Endothelial cell of umbilical vein (primary cell): Measurements from ENCODE around the gene PRKAR2B. TPM values are rescaled to one million over a fixed set of nuclear protein-coding genes. Genes with fewer than 3 reads are reported as not detected.

ENCODE experiments used
- BruUV-seq: library from RNA; stranded (reverse); fragments of 400-500 nt; replicated peaks from 2 replicates; lab custom pipeline; 2021; lab: Mats Ljungman, UMichigan
- CTCF ChIA-PET: fragments of 300-600, 350-600 bp; sonication (Branson Sonifier 250); formaldehyde crosslinking; loops from one replicate; lab custom pipeline; 2021; ENCODE audit warnings: antibody characterized with exemption, inconsistent platforms; lab: Charles Lee
- POLR2A ChIA-PET: fragments of 300-600, 350-600 bp; sonication (Branson Sonifier 250); formaldehyde crosslinking; loops from one replicate; lab custom pipeline; 2021; ENCODE audit warnings: antibody characterized with exemption, inconsistent platforms; lab: Charles Lee
- DNase-seq: peaks from one replicate; pipeline ENCODE4 v3.0.0-alpha.2; 2011; ENCODE audit warnings: low read depth, low spot score
- FAIRE-seq: peaks from 2 replicates; lab custom pipeline; 2011; peaks lifted over from hg19 to GRCh38; lab: Jason Lieb, UNC
- H2AFZ ChIP-seq: 2 replicates; pipeline ENCODE4 v1.6.0; 2012; ENCODE audit warnings: low read depth, low read length, control low read depth, inconsistent platforms
- H3K27ac ChIP-seq: 2 replicates; pipeline ENCODE4 v1.5.1; 2011; ENCODE audit warnings: low read depth, mild to moderate bottlenecking, control low read depth, low read length, moderate library complexity; ENCODE audit not compliant: insufficient read depth
- H3K27me3 ChIP-seq, 2 experiments: 2 replicates each; pipeline versions ENCODE4 v1.6.0 to v1.6.1; 2011; ENCODE audit warnings: low read length in 2 of 2, mixed read lengths in 1 of 2; ENCODE audit not compliant: control insufficient read depth in 2 of 2, insufficient read depth in 2 of 2
- H3K36me3 ChIP-seq, 2 experiments: 2 replicates in 1 of 2; 3 replicates in 1 of 2; pipeline ENCODE4 v1.5.1; 2011; ENCODE audit warnings: low read length in 2 of 2, mild to moderate bottlenecking in 1 of 2, moderate library complexity in 1 of 2; ENCODE audit not compliant: control insufficient read depth in 2 of 2, insufficient read depth in 2 of 2; ENCODE audit errors: extremely low read depth in 1 of 2
- H3K4me1 ChIP-seq: 3 replicates; pipeline ENCODE4 v1.5.1; 2011; ENCODE audit warnings: mild to moderate bottlenecking, low read length; ENCODE audit not compliant: control insufficient read depth, insufficient read depth; ENCODE audit errors: extremely low read depth
- H3K4me2 ChIP-seq: 2 replicates; pipeline ENCODE4 v1.6.1; 2011; ENCODE audit warnings: low read length, control low read depth, mixed read lengths; ENCODE audit not compliant: insufficient read depth
- H3K4me3 ChIP-seq, 3 experiments: fragments of 200-600 bp in 1 of 3; sonication (generic), shearing (Covaris generic) in 1 of 3; replicated peaks in 1 of 3; 2 replicates each; pipeline ENCODE4 v1.5.1; 2011 to 2016; ENCODE audit warnings: control low read depth in 3 of 3, low read length in 3 of 3, mild to moderate bottlenecking in 2 of 3, inconsistent platforms in 1 of 3, low read depth in 1 of 3, moderate library complexity in 1 of 3; ENCODE audit not compliant: insufficient read depth in 1 of 3
- H3K79me2 ChIP-seq: 2 replicates; pipeline ENCODE4 v1.6.0; 2012; ENCODE audit warnings: low read length, inconsistent platforms; ENCODE audit not compliant: control insufficient read depth, insufficient read depth
- H3K9ac ChIP-seq: replicated peaks from 2 replicates; pipeline ENCODE3; 2011; ENCODE audit warnings: low read length, control low read depth; ENCODE audit not compliant: insufficient read depth; ENCODE audit errors: extremely low read depth
- H3K9me1 ChIP-seq: replicated peaks from 3 replicates; pipeline ENCODE4 v1.6.0; 2011; ENCODE audit warnings: mild to moderate bottlenecking, low read length; ENCODE audit not compliant: control insufficient read depth, insufficient read depth; ENCODE audit errors: extremely low read depth
- H3K9me3 ChIP-seq: replicated peaks from 2 replicates; pipeline ENCODE4 v1.5.1; 2012; ENCODE audit warnings: low read length, inconsistent platforms; ENCODE audit not compliant: control insufficient read depth, insufficient read depth
- H4K20me1 ChIP-seq: replicated peaks from 2 replicates; pipeline ENCODE3; 2011; ENCODE audit warnings: mild to moderate bottlenecking, low read length; ENCODE audit not compliant: control insufficient read depth, insufficient read depth; ENCODE audit errors: extremely low read depth
- CTCF ChIP-seq, 2 donors: IDR thresholded peaks; 1 replicate in 1 of 2; 2 replicates in 1 of 2; pipeline ENCODE4 v1.5.1; 2011; ENCODE audit warnings: low read length in 2 of 2, mild to moderate bottlenecking in 2 of 2, moderate library complexity in 2 of 2, control low read depth in 1 of 2, inconsistent platforms in 1 of 2, low read depth in 1 of 2; ENCODE audit not compliant: insufficient read depth in 1 of 2; ENCODE audit errors: extremely low read depth in 1 of 2
- EZH2 ChIP-seq: IDR thresholded peaks from 2 replicates; pipeline ENCODE4 v1.6.1; 2012; ENCODE audit warnings: borderline replicate concordance, low read depth, mild to moderate bottlenecking, moderate library complexity, low read length, inconsistent platforms; ENCODE audit not compliant: severe bottlenecking
- FOS ChIP-seq: IDR thresholded peaks from 2 replicates; pipeline ENCODE4 v1.6.1; 2011; ENCODE audit warnings: mild to moderate bottlenecking, low read length, moderate library complexity, borderline replicate concordance; ENCODE audit not compliant: insufficient read depth
- GATA2 ChIP-seq: IDR thresholded peaks from 2 replicates; pipeline ENCODE4 v1.7.0; 2011; ENCODE audit warnings: low read depth, mild to moderate bottlenecking, moderate library complexity, mixed read lengths, low read length; ENCODE audit not compliant: insufficient read length, insufficient read depth
- JUN ChIP-seq: IDR thresholded peaks from 2 replicates; pipeline ENCODE4 v1.6.1; 2011; ENCODE audit warnings: borderline replicate concordance, low read depth; ENCODE audit not compliant: insufficient read length, insufficient read depth
- MYC ChIP-seq: IDR thresholded peaks from one replicate; pipeline ENCODE4 v1.6.1; 2011; ENCODE audit warnings: mild to moderate bottlenecking, low read depth, low read length
- POLR2A ChIP-seq: IDR thresholded peaks from 2 replicates; pipeline ENCODE4 v1.6.1; 2012; ENCODE audit warnings: low read depth, mild to moderate bottlenecking, control low read depth, low read length
- POLR2AphosphoS5 ChIP-seq: IDR thresholded peaks from 2 replicates; pipeline ENCODE4 v1.6.1; 2012; ENCODE audit warnings: low read depth, mild to moderate bottlenecking, control low read depth, low read length, moderate library complexity; ENCODE audit not compliant: insufficient read depth
- dilution Hi-C: fragments of 300-500 bp; cut with MboI; formaldehyde crosslinking; loops from one replicate; pipeline ENCODE4 v1.15.0; 2019; ENCODE audit warnings: low sequenced_read_pairs; ENCODE audit not compliant: extremely low pct_ligation_motif_present
- intact Hi-C: fragments of 100-400 bp; cut with micrococcal nuclease; formaldehyde crosslinking; loops from one replicate; pipeline ENCODE4 v1.10.0; 2022
- polyA plus RNA-seq, 4 experiments: library from polyadenylated mRNA; depleted of rRNA in 3 of 4; stranded (reverse) in 3 of 4; unstranded in 1 of 4; fragments of >200 nt; gene quantifications; 2 replicates each; pipeline versions ENCODE4 v1.2.1 to v1.2.3, GENCODE V29; 2011 to 2012; ENCODE audit warnings: missing spikeins in 1 of 4
- total RNA-seq: library from RNA; stranded (reverse); gene quantifications from 2 replicates; pipeline ENCODE4 v1.2.3, GENCODE V29; 2021
- TF ChIP-seq, protein P1 (sequence below): IDR thresholded peaks from 2 replicates; pipeline ENCODE4 v1.6.1; 2011; ENCODE audit not compliant: insufficient read depth, insufficient read length

Gene PRKAR2B
- total and polyA plus RNA-seq, 2 donors (not counting 3 experiments of a cell fraction or from before 2014, with no cell fraction given), result 10.7 to 39.8 TPM

- Histone ChIP-seq H3K36me3 (no peaks in the 10 kb centered on the region), H3K4me3 (no peak overlapping the region), H3K4me1 (no peaks in the 10 kb centered on the region), H3K79me2 (no peaks in the 10 kb centered on the region), H4K20me1 (no peaks in the 10 kb centered on the region), H3K9me3 (no peaks in the 10 kb centered on the region), H3K9me1 (no peaks in the 10 kb centered on the region), H3K9ac (no peak overlapping the region), H3K27ac (no peak overlapping the region), H3K4me2 (no peak overlapping the region), H3K27me3 (no peaks in the 10 kb centered on the region), H2AFZ (no peak overlapping the region)
- intact Hi-C loops (no loop called here), dilution Hi-C loops (no loop called here)
- TF ChIP-seq POLR2A (no peak), EZH2 (no peak), MYC (no peak), CTCF (IDR thresholded peaks at IDR 0.05; ENCODE audit: extremely low read depth in 1 of 2, insufficient read depth in 1 of 2, low read depth in 1 of 2, low read length in 2 of 2) (no peak), GATA2 (no peak), JUN (no peak), POLR2AphosphoS5 (no peak), FOS (no peak)
- TF ChIP-seq, protein P1, sequence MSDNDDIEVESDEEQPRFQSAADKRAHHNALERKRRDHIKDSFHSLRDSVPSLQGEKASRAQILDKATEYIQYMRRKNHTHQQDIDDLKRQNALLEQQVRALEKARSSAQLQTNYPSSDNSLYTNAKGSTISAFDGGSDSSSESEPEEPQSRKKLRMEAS, result no peak
- FAIRE-seq (no peak), DNase-seq (no peak)
- POLR2A ChIA-PET, result no interaction called here
- CTCF ChIA-PET, result interaction anchor here (1.5 kb wide), 1 partner anchor 17 kb away, joined by 3 read pairs; no protein-coding TSS in a partner anchor
- BruUV-seq, result no TSS peak
Observed at GRCh38 chr7:107026166-107026565, 18.3 kb upstream of the PRKAR2B start.
